Glutamatergic neuron (in vitro differentiated cells): ENCODE measurements around the gene KATNAL2. TPM values are rescaled to one million over a fixed set of nuclear protein-coding genes. Genes with fewer than 3 reads are reported as not detected.

ENCODE experiments used
- DNase-seq: peaks from one replicate; pipeline ENCODE4 v3.0.0; 2022
- H3K27ac Mint-ChIP-seq: one replicate; pipeline ENCODE4 v1.8.0; 2020; ENCODE audit warnings: mild to moderate bottlenecking, mixed read lengths, inconsistent platforms; ENCODE audit not compliant: unreplicated experiment
- H3K27me3 Mint-ChIP-seq: one replicate; pipeline ENCODE4 v1.8.0; 2020; ENCODE audit warnings: mild to moderate bottlenecking, moderate library complexity, mixed read lengths, inconsistent platforms; ENCODE audit not compliant: unreplicated experiment
- H3K36me3 Mint-ChIP-seq: one replicate; pipeline ENCODE4 v1.8.0; 2020; ENCODE audit warnings: mild to moderate bottlenecking, mixed read lengths, inconsistent platforms; ENCODE audit not compliant: unreplicated experiment
- H3K4me1 Mint-ChIP-seq: one replicate; pipeline ENCODE4 v1.8.0; 2020; ENCODE audit warnings: mild to moderate bottlenecking, low read depth, mixed read lengths, inconsistent platforms; ENCODE audit not compliant: unreplicated experiment
- H3K4me3 Mint-ChIP-seq: one replicate; pipeline ENCODE4 v1.8.0; 2020; ENCODE audit warnings: mild to moderate bottlenecking, mixed read lengths, inconsistent platforms; ENCODE audit not compliant: unreplicated experiment
- H3K9me3 Mint-ChIP-seq: one replicate; pipeline ENCODE4 v1.8.0; 2020; ENCODE audit warnings: mild to moderate bottlenecking, moderate library complexity, mixed read lengths, inconsistent platforms; ENCODE audit not compliant: unreplicated experiment
- CTCF ChIP-seq: fragments of 200-600 bp; sonication (generic); IDR thresholded peaks from one replicate; pipeline ENCODE4 v1.5.0; 2021; ENCODE audit not compliant: partially characterized antibody, unreplicated experiment
- total RNA-seq: library from RNA; stranded (reverse); fragmentation: NEBNext Ultra II Directional; extraction: Animal tissue kit (Norgen Biotek cat#: 25700); gene quantifications from one replicate; pipeline ENCODE4 v1.2.1, GENCODE V29; 2021; ENCODE audit not compliant: unreplicated experiment

Gene KATNAL2
- total RNA-seq, 1 donor from 2014 or later, result 2.4 TPM

DNA sequence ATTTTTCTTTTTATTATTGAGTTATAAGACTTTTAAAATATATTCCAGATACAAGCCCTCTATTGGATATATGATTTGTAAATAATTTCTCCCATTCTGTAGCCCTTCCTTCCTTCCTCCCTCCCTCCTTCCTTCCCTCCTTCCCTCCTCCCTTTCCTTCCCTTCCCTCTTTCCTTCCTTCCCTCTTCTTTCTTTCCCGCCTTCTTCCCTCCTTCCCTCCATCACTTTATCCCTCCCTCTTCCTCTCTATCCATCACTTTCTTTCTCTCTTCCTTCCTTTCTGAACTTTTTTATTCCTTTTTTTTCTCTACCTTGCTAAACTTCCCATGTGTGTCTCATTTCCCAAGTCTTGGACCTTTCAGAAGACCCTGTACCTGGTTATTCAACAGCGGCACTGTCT is 163.5 kb downstream of the KATNAL2 start:
- H3K27ac Mint-ChIP-seq, result no peak overlapping the region
- no peaks in the 10 kb centered on the region for H3K9me3 Mint-ChIP-seq
- TF ChIP-seq CTCF, result no peak
- DNase-seq, result no peak
- H3K27me3 Mint-ChIP-seq, result peaks cover 2% of the 10 kb centered on the region
- H3K36me3 Mint-ChIP-seq, result no peaks in the 10 kb centered on the region
- H3K4me1 Mint-ChIP-seq, result no peaks in the 10 kb centered on the region
- H3K4me3 Mint-ChIP-seq, result no peak overlapping the region

- no peak overlapping the region for H3K4me3 Mint-ChIP-seq
- no peaks in the 10 kb centered on the region for H3K36me3 Mint-ChIP-seq
- no peak for DNase-seq
- no peak overlapping the region for H3K27ac Mint-ChIP-seq
- TF ChIP-seq CTCF, result no peak
- peaks cover 2% of the 10 kb centered on the region for H3K27me3 Mint-ChIP-seq
- no peaks in the 10 kb centered on the region for H3K9me3 Mint-ChIP-seq
- H3K4me1 Mint-ChIP-seq, result no peaks in the 10 kb centered on the region
These were observed 164.2 kb downstream of the KATNAL2 start for GRCh38 chr18:47081578-47081977.

DNA sequence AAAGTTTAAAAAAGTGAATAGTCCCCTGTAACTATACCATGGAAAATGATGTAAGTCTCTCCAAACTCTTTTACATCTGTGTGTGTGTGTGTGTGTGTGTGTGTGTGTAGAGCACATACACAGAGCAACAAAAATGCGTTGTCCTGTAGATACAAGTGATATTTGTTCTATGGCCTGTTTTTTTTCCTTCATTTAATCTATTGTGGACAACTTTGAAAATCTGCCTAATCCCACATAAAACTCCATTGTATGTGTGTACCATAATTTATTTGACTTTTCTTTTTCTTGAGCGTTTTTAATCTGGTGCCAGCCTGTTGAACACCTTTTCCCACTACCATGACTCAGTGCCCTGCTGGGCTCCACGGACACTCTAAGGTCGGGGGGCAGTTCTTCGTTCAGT is 170.3 kb downstream of the KATNAL2 start:
- TF ChIP-seq CTCF, result no peak
- Mint-ChIP-seq H3K4me3 (no peak overlapping the region), H3K36me3 (no peaks in the 10 kb centered on the region), H3K4me1 (no peaks in the 10 kb centered on the region), H3K27ac (no peak overlapping the region), H3K27me3 (peaks cover 2% of the 10 kb centered on the region), H3K9me3 (no peaks in the 10 kb centered on the region)
- no peak for DNase-seq

GRCh38 chr18:47095810-47096209 is 178.4 kb downstream of the KATNAL2 start:
- peaks cover 3% of the 10 kb centered on the region for H3K27me3 Mint-ChIP-seq
- DNase-seq, result no peak
- no peaks in the 10 kb centered on the region for H3K36me3 Mint-ChIP-seq
- H3K9me3 Mint-ChIP-seq, result no peaks in the 10 kb centered on the region
- H3K4me1 Mint-ChIP-seq, result no peaks in the 10 kb centered on the region
- no peak overlapping the region for H3K27ac Mint-ChIP-seq
- TF ChIP-seq CTCF, result no peak
- no peak overlapping the region for H3K4me3 Mint-ChIP-seq

DNA sequence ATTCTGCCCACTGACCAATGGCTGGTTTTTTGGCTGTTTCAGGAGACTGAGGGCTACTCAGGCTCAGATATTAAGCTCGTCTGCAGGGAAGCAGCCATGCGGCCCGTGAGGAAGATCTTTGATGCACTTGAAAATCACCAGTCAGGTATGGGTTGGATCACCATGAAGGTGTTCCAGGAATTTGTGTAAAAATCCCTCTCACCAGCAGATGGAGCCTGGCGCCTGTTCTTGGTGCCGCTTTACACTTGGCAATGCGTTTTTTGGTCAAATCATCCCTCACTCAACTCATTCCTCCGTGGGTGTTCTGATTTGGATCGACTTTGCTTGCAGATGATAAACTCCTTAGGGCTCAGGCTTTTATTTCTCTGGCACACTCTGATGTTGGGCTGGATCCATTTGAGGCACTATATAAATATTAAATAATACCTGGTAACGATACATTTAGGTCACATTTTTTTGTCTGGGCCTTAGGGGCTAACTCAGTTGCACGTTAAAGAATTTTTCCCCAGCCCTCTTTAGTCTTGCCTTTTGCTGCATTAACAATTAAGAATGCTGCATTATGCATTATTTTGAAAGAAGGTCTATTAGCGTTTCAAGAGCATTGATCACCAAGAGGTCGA is 182.9 kb downstream of the KATNAL2 start:
- H3K27me3 Mint-ChIP-seq, result peaks cover 4% of the 10 kb centered on the region
- no peaks in the 10 kb centered on the region for H3K9me3 Mint-ChIP-seq
- H3K36me3 Mint-ChIP-seq, result no peaks in the 10 kb centered on the region
- DNase-seq, result peak; percentile 71
- H3K4me3 Mint-ChIP-seq, result no peak overlapping the region
- peak; percentile 77 for TF ChIP-seq CTCF
- H3K27ac Mint-ChIP-seq, result no peak overlapping the region
- H3K4me1 Mint-ChIP-seq, result no peaks in the 10 kb centered on the region
